Endothelial cell of umbilical vein (primary cell): ENCODE data around the gene ADAM19. TPM values are rescaled to one million over a fixed set of nuclear protein-coding genes. Genes with fewer than 3 reads are reported as not detected.

Source experiments
- BruUV-seq: library from RNA; stranded (reverse); fragments of 400-500 nt; replicated peaks from 2 replicates; lab custom pipeline; 2021; lab: Mats Ljungman, UMichigan
- CTCF ChIA-PET: fragments of 300-600, 350-600 bp; sonication (Branson Sonifier 250); formaldehyde crosslinking; loops from one replicate; lab custom pipeline; 2021; ENCODE audit warnings: antibody characterized with exemption, inconsistent platforms; lab: Charles Lee
- POLR2A ChIA-PET: fragments of 300-600, 350-600 bp; sonication (Branson Sonifier 250); formaldehyde crosslinking; loops from one replicate; lab custom pipeline; 2021; ENCODE audit warnings: antibody characterized with exemption, inconsistent platforms; lab: Charles Lee
- DNase-seq: peaks from one replicate; pipeline ENCODE4 v3.0.0-alpha.2; 2011; ENCODE audit warnings: low read depth, low spot score
- FAIRE-seq: peaks from 2 replicates; lab custom pipeline; 2011; peaks lifted over from hg19 to GRCh38; lab: Jason Lieb, UNC
- H2AFZ ChIP-seq: 2 replicates; pipeline ENCODE4 v1.6.0; 2012; ENCODE audit warnings: low read depth, low read length, control low read depth, inconsistent platforms
- H3K27ac ChIP-seq: 2 replicates; pipeline ENCODE4 v1.5.1; 2011; ENCODE audit warnings: low read depth, mild to moderate bottlenecking, control low read depth, low read length, moderate library complexity; ENCODE audit not compliant: insufficient read depth
- H3K27me3 ChIP-seq, 2 experiments: 2 replicates each; pipeline versions ENCODE4 v1.6.0 to v1.6.1; 2011; ENCODE audit warnings: low read length in 2 of 2, mixed read lengths in 1 of 2; ENCODE audit not compliant: control insufficient read depth in 2 of 2, insufficient read depth in 2 of 2
- H3K36me3 ChIP-seq, 2 experiments: 2 replicates in 1 of 2; 3 replicates in 1 of 2; pipeline ENCODE4 v1.5.1; 2011; ENCODE audit warnings: low read length in 2 of 2, mild to moderate bottlenecking in 1 of 2, moderate library complexity in 1 of 2; ENCODE audit not compliant: control insufficient read depth in 2 of 2, insufficient read depth in 2 of 2; ENCODE audit errors: extremely low read depth in 1 of 2
- H3K4me1 ChIP-seq: 3 replicates; pipeline ENCODE4 v1.5.1; 2011; ENCODE audit warnings: mild to moderate bottlenecking, low read length; ENCODE audit not compliant: control insufficient read depth, insufficient read depth; ENCODE audit errors: extremely low read depth
- H3K4me2 ChIP-seq: 2 replicates; pipeline ENCODE4 v1.6.1; 2011; ENCODE audit warnings: low read length, control low read depth, mixed read lengths; ENCODE audit not compliant: insufficient read depth
- H3K4me3 ChIP-seq, 3 experiments: fragments of 200-600 bp in 1 of 3; sonication (generic), shearing (Covaris generic) in 1 of 3; replicated peaks in 1 of 3; 2 replicates each; pipeline ENCODE4 v1.5.1; 2011 to 2016; ENCODE audit warnings: control low read depth in 3 of 3, low read length in 3 of 3, mild to moderate bottlenecking in 2 of 3, inconsistent platforms in 1 of 3, low read depth in 1 of 3, moderate library complexity in 1 of 3; ENCODE audit not compliant: insufficient read depth in 1 of 3
- H3K79me2 ChIP-seq: 2 replicates; pipeline ENCODE4 v1.6.0; 2012; ENCODE audit warnings: low read length, inconsistent platforms; ENCODE audit not compliant: control insufficient read depth, insufficient read depth
- H3K9ac ChIP-seq: replicated peaks from 2 replicates; pipeline ENCODE3; 2011; ENCODE audit warnings: low read length, control low read depth; ENCODE audit not compliant: insufficient read depth; ENCODE audit errors: extremely low read depth
- H3K9me1 ChIP-seq: replicated peaks from 3 replicates; pipeline ENCODE4 v1.6.0; 2011; ENCODE audit warnings: mild to moderate bottlenecking, low read length; ENCODE audit not compliant: control insufficient read depth, insufficient read depth; ENCODE audit errors: extremely low read depth
- H3K9me3 ChIP-seq: replicated peaks from 2 replicates; pipeline ENCODE4 v1.5.1; 2012; ENCODE audit warnings: low read length, inconsistent platforms; ENCODE audit not compliant: control insufficient read depth, insufficient read depth
- H4K20me1 ChIP-seq: replicated peaks from 2 replicates; pipeline ENCODE3; 2011; ENCODE audit warnings: mild to moderate bottlenecking, low read length; ENCODE audit not compliant: control insufficient read depth, insufficient read depth; ENCODE audit errors: extremely low read depth
- EZH2 ChIP-seq: IDR thresholded peaks from 2 replicates; pipeline ENCODE4 v1.6.1; 2012; ENCODE audit warnings: borderline replicate concordance, low read depth, mild to moderate bottlenecking, moderate library complexity, low read length, inconsistent platforms; ENCODE audit not compliant: severe bottlenecking
- FOS ChIP-seq: IDR thresholded peaks from 2 replicates; pipeline ENCODE4 v1.6.1; 2011; ENCODE audit warnings: mild to moderate bottlenecking, low read length, moderate library complexity, borderline replicate concordance; ENCODE audit not compliant: insufficient read depth
- GATA2 ChIP-seq: IDR thresholded peaks from 2 replicates; pipeline ENCODE4 v1.7.0; 2011; ENCODE audit warnings: low read depth, mild to moderate bottlenecking, moderate library complexity, mixed read lengths, low read length; ENCODE audit not compliant: insufficient read length, insufficient read depth
- JUN ChIP-seq: IDR thresholded peaks from 2 replicates; pipeline ENCODE4 v1.6.1; 2011; ENCODE audit warnings: borderline replicate concordance, low read depth; ENCODE audit not compliant: insufficient read length, insufficient read depth
- MYC ChIP-seq: IDR thresholded peaks from one replicate; pipeline ENCODE4 v1.6.1; 2011; ENCODE audit warnings: mild to moderate bottlenecking, low read depth, low read length
- POLR2A ChIP-seq: IDR thresholded peaks from 2 replicates; pipeline ENCODE4 v1.6.1; 2012; ENCODE audit warnings: low read depth, mild to moderate bottlenecking, control low read depth, low read length
- POLR2AphosphoS5 ChIP-seq: IDR thresholded peaks from 2 replicates; pipeline ENCODE4 v1.6.1; 2012; ENCODE audit warnings: low read depth, mild to moderate bottlenecking, control low read depth, low read length, moderate library complexity; ENCODE audit not compliant: insufficient read depth
- dilution Hi-C: fragments of 300-500 bp; cut with MboI; formaldehyde crosslinking; loops from one replicate; pipeline ENCODE4 v1.15.0; 2019; ENCODE audit warnings: low sequenced_read_pairs; ENCODE audit not compliant: extremely low pct_ligation_motif_present
- intact Hi-C: fragments of 100-400 bp; cut with micrococcal nuclease; formaldehyde crosslinking; loops from one replicate; pipeline ENCODE4 v1.10.0; 2022
- polyA plus RNA-seq, 4 experiments: library from polyadenylated mRNA; depleted of rRNA in 3 of 4; stranded (reverse) in 3 of 4; unstranded in 1 of 4; fragments of >200 nt; gene quantifications; 2 replicates each; pipeline versions ENCODE4 v1.2.1 to v1.2.3, GENCODE V29; 2011 to 2012; ENCODE audit warnings: missing spikeins in 1 of 4
- total RNA-seq: library from RNA; stranded (reverse); gene quantifications from 2 replicates; pipeline ENCODE4 v1.2.3, GENCODE V29; 2021
- TF ChIP-seq, protein P1 (sequence below): IDR thresholded peaks from 2 replicates; pipeline ENCODE4 v1.6.1; 2011; ENCODE audit not compliant: insufficient read depth, insufficient read length
- TF ChIP-seq, protein P2 (sequence below), 2 donors: IDR thresholded peaks; 1 replicate in 1 of 2; 2 replicates in 1 of 2; pipeline ENCODE4 v1.5.1; 2011; ENCODE audit warnings: low read length in 2 of 2, mild to moderate bottlenecking in 2 of 2, moderate library complexity in 2 of 2, control low read depth in 1 of 2, inconsistent platforms in 1 of 2, low read depth in 1 of 2; ENCODE audit not compliant: insufficient read depth in 1 of 2; ENCODE audit errors: extremely low read depth in 1 of 2

The ADAM19 gene
- total and polyA plus RNA-seq, 2 donors (not counting 3 experiments of a cell fraction or from before 2014, with no cell fraction given): 10.0 to 22.6 TPM

DNA sequence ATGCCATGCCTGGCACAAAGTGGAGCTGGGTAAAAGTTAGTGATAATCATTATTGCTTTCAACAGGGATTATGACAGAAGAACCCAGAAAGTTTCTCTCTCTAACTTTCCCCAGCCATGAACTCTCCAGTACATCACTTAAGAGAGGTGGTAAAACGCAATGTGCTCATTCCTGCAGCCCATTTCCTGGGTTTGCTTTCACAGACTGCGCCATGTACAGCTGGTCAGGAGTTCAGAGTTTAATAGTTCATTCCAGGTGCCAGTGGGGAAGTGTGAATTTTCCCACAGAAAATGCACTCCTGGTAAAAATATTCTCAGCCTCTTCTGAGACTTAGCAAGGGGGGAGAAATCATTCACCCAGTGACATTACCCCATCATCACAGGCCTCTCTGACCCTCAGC lies 35.5 kb downstream of the ADAM19 start:
- peak; percentile 12 for DNase-seq
- H3K4me3 ChIP-seq: no peak overlapping the region
- peaks cover 0 to 3% of the 10 kb centered on the region in 2 experiments for H3K36me3 ChIP-seq
- no peak overlapping the region for H2AFZ ChIP-seq
- peaks cover 20% of the 10 kb centered on the region for H3K4me1 ChIP-seq
- H3K27ac ChIP-seq: no peak overlapping the region
- H3K9ac ChIP-seq: no peak overlapping the region
- dilution Hi-C loops: no loop called here
- H3K9me1 ChIP-seq: no peaks in the 10 kb centered on the region
- H3K4me2 ChIP-seq: no peak overlapping the region
- H3K79me2 ChIP-seq: no peaks in the 10 kb centered on the region
- CTCF ChIA-PET: interaction anchor here (1.3 to 2.3 kb wide), 2 partner anchors 28 to 44 kb away, joined by 3 to 7 read pairs; no protein-coding TSS in a partner anchor
- TF ChIP-seq EZH2: no peak
- TF ChIP-seq MYC: no peak
- no peak for TF ChIP-seq POLR2AphosphoS5
- TF ChIP-seq FOS: no peak
- TF ChIP-seq GATA2: no peak
- TF ChIP-seq, protein P1, sequence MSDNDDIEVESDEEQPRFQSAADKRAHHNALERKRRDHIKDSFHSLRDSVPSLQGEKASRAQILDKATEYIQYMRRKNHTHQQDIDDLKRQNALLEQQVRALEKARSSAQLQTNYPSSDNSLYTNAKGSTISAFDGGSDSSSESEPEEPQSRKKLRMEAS: no peak
- TF ChIP-seq POLR2A: no peak
- no peak for TF ChIP-seq JUN
- TF ChIP-seq, protein P2, sequence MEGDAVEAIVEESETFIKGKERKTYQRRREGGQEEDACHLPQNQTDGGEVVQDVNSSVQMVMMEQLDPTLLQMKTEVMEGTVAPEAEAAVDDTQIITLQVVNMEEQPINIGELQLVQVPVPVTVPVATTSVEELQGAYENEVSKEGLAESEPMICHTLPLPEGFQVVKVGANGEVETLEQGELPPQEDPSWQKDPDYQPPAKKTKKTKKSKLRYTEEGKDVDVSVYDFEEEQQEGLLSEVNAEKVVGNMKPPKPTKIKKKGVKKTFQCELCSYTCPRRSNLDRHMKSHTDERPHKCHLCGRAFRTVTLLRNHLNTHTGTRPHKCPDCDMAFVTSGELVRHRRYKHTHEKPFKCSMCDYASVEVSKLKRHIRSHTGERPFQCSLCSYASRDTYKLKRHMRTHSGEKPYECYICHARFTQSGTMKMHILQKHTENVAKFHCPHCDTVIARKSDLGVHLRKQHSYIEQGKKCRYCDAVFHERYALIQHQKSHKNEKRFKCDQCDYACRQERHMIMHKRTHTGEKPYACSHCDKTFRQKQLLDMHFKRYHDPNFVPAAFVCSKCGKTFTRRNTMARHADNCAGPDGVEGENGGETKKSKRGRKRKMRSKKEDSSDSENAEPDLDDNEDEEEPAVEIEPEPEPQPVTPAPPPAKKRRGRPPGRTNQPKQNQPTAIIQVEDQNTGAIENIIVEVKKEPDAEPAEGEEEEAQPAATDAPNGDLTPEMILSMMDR (IDR thresholded peaks at IDR 0.05; ENCODE audit: extremely low read depth in 1 of 2, insufficient read depth in 1 of 2, low read depth in 1 of 2, low read length in 2 of 2): no peak
- no peaks in the 10 kb centered on the region for H3K27me3 ChIP-seq
- no peaks in the 10 kb centered on the region for H4K20me1 ChIP-seq
- POLR2A ChIA-PET: no interaction called here
- H3K9me3 ChIP-seq: no peaks in the 10 kb centered on the region
- intact Hi-C loops: loop anchor here (2.0 kb wide), 1 partner anchor 25 kb away; no protein-coding TSS in a partner anchor
- no TSS peak for BruUV-seq
- no peak for FAIRE-seq
